Activated CD8-positive, alpha-beta memory T cell treated with anti-CD3 and anti-CD28 coated beads, Interleukin-2, amount 10 ng/mL, durations not matched to agents 7 days and 5 days (primary cell): ENCODE results near the gene STRN3. TPM values are rescaled to one million over a fixed set of nuclear protein-coding genes. Genes with fewer than 3 reads are reported as not detected.

Source experiments
- microRNA-seq: library from miRNA; unstranded; fragments of <30 nt; microRNA quantifications from one replicate; pipeline ENCODE4 v1.2.0, GENCODE V29; 2022
- total RNA-seq, 2 experiments: library from RNA; stranded (reverse); gene quantifications; one replicate each; pipeline ENCODE4 v1.2.3, GENCODE V29; 2021

STRN3 gene
- total RNA-seq, 2 experiments from 2014 or later, result 21.2 to 24.2 TPM

Small RNA genes within 50 kb of the gene (microRNA-seq; reads per million reads assigned to microRNA genes)
- 28.1 reads per million, percentile 48 among the genes with 10 or more reads in this experiment for gene MIR624

Other genes starting within 250 kb of the STRN3 start
- gene COCH, start 151.8 kb downstream of the STRN3 start, total RNA-seq, result 1 to 10 TPM; 1.9 to 5.0 TPM
- gene AP4S1, start 730 bp downstream of the STRN3 start, total RNA-seq, result 1 to 10 TPM; 4.7 to 4.9 TPM
- gene HECTD1, start 181.4 kb upstream of the STRN3 start, total RNA-seq, result 100 to 1,000 TPM in 1 of 2 experiments, 10 to 100 TPM in 1; 91.0 to 105 TPM